H7 (cell line): ENCODE data around the gene CALHM1. TPM values are rescaled to one million over a fixed set of nuclear protein-coding genes. Genes with fewer than 3 reads are reported as not detected.

ENCODE experiments used
- DNase-seq: peaks from one replicate; pipeline ENCODE4 v3.0.0; 2012
- H3K27me3 ChIP-seq: 2 replicates; pipeline ENCODE4 v1.6.0; 2011; ENCODE audit warnings: mild to moderate bottlenecking, low read length; ENCODE audit not compliant: control insufficient read depth, insufficient read depth
- H3K36me3 ChIP-seq: replicated peaks from 2 replicates; pipeline ENCODE4 v1.5.1; 2011; ENCODE audit warnings: low read length; ENCODE audit not compliant: control insufficient read depth, insufficient read depth
- H3K4me3 ChIP-seq: 2 replicates; pipeline ENCODE4 v1.5.1; 2011; ENCODE audit warnings: low read depth, mild to moderate bottlenecking, control low read depth, low read length, moderate library complexity; ENCODE audit not compliant: insufficient read depth
- total RNA-seq: library from RNA; depleted of rRNA; stranded (reverse); fragments of >200 nt; shearing (Covaris generic); gene quantifications from 2 replicates; pipeline ENCODE4 v1.2.3, GENCODE V29; 2014; rRNA removed

Gene CALHM1
- total RNA-seq, 1 experiment from 2014 or later, result 0.07 TPM

GRCh38 chr10:103413564-103413963, 45.1 kb downstream of the CALHM1 start:
- Histone ChIP-seq H3K36me3 (peaks cover 61% of the 10 kb centered on the region), H3K27me3 (no peaks in the 10 kb centered on the region), H3K4me3 (no peak overlapping the region)
- DNase-seq, result no peak

Other genes with a start within 250 kb of the CALHM1 start
- not detected in 2 replicates for gene RPEL1, start 213.0 kb downstream of the CALHM1 start, total RNA-seq
- gene INA, start 181.8 kb downstream of the CALHM1 start, total RNA-seq, result 25.0 and 29.5 TPM in 2 replicates
- 20.2 and 22.4 TPM in 2 replicates for gene PCGF6, start 107.8 kb downstream of the CALHM1 start, total RNA-seq
- 26.0 and 29.8 TPM in 2 replicates for gene TAF5, start 90.9 kb downstream of the CALHM1 start, total RNA-seq
- gene ATP5MK, start 62.4 kb downstream of the CALHM1 start, total RNA-seq, result 322 and 339 TPM in 2 replicates
- 55.7 and 56.2 TPM in 2 replicates for gene PDCD11, start 62.3 kb downstream of the CALHM1 start, total RNA-seq
- 2.4 and 3.4 TPM in 2 replicates for gene CALHM2, start 6.5 kb downstream of the CALHM1 start, total RNA-seq
- 0.10 and 0.15 TPM in 2 replicates for gene CALHM3, start 20.3 kb upstream of the CALHM1 start, total RNA-seq
- 7.9 and 16.5 TPM in 2 replicates for gene NEURL1, start 34.8 kb upstream of the CALHM1 start, total RNA-seq